A172 (cell line): ENCODE data around the gene AP1G1. TPM values are rescaled to one million over a fixed set of nuclear protein-coding genes. Genes with fewer than 3 reads are reported as not detected.
"Not testable (repeated sequence)": the region's sequence is repeated elsewhere in the genome, so short reads cannot be mapped to it uniquely, and the experiment has no call there.

Source experiments
- DNase-seq: peaks from one replicate; pipeline ENCODE4 v3.0.0-alpha.2; 2015; ENCODE audit warnings: low spot score
- total RNA-seq: library from RNA; depleted of rRNA; stranded (reverse); fragments of >200 nt; shearing (Covaris generic); gene quantifications from 2 replicates; pipeline ENCODE4 v1.2.3, GENCODE V29; 2014; rRNA removed

AP1G1 gene
- 49.8 and 52.8 TPM in 2 replicates for total RNA-seq

- peak; percentile 96 for DNase-seq
Observed at GRCh38 chr16:71808593-71809459, at the start of gene AP1G1. Gene AP1G1, minus strand, starts transcription at chr16:71808834. Its CDS starts 19,355 bp downstream, at chr16:71789479.

GRCh38 chr16:71855937-71856662 is 47.5 kb upstream of the AP1G1 start:
- no peak for DNase-seq

- no peak for DNase-seq
Observed at GRCh38 chr16:71854369-71854948, 45.8 kb upstream of the AP1G1 start.

- DNase-seq = no peak
Observed at GRCh38 chr16:71853413-71853812, 44.8 kb upstream of the AP1G1 start.

GRCh38 chr16:71852561-71852960 is 43.9 kb upstream of the AP1G1 start:
- DNase-seq = no peak

- no peak for DNase-seq
Observed at GRCh38 chr16:71852158-71852557, 43.5 kb upstream of the AP1G1 start.

GRCh38 chr16:71851746-71852145 is 43.1 kb upstream of the AP1G1 start:
- DNase-seq = no peak

- no peak for DNase-seq
Observed at GRCh38 chr16:71848622-71849021, 40.0 kb upstream of the AP1G1 start.

GRCh38 chr16:71847096-71847495 is 38.5 kb upstream of the AP1G1 start:
- no peak for DNase-seq

GRCh38 chr16:71846431-71846830 is 37.8 kb upstream of the AP1G1 start:
- DNase-seq = no peak

- DNase-seq = peak; percentile 67
Observed at GRCh38 chr16:71845639-71846430, 37.2 kb upstream of the AP1G1 start, which contains the start of gene ATXN1L. Gene ATXN1L, plus strand, starts transcription at chr16:71845976. Its CDS starts 3,765 bp downstream, at chr16:71849741.

- no peak for DNase-seq
Observed at GRCh38 chr16:71843572-71843971, 34.9 kb upstream of the AP1G1 start.

GRCh38 chr16:71840052-71840451 is 31.4 kb upstream of the AP1G1 start:
- no peak for DNase-seq

- no peak for DNase-seq
Observed at GRCh38 chr16:71837150-71837549, 28.5 kb upstream of the AP1G1 start.

GRCh38 chr16:71834291-71834690 is 25.7 kb upstream of the AP1G1 start:
- DNase-seq = no peak

- not testable (repeated sequence) for DNase-seq
Observed at GRCh38 chr16:71832112-71832511, 23.5 kb upstream of the AP1G1 start.

- DNase-seq = not testable (repeated sequence)
Observed at GRCh38 chr16:71831698-71832097, 23.1 kb upstream of the AP1G1 start.

GRCh38 chr16:71830359-71830758 is 21.7 kb upstream of the AP1G1 start:
- no peak for DNase-seq

- DNase-seq = no peak
Observed at GRCh38 chr16:71826533-71827017, 17.9 kb upstream of the AP1G1 start.

GRCh38 chr16:71817155-71817500 is 8.5 kb upstream of the AP1G1 start:
- DNase-seq = not testable (repeated sequence)

GRCh38 chr16:71811261-71811803 is 2.7 kb upstream of the AP1G1 start:
- DNase-seq = no peak
